ENCODE measurements around the gene BTBD16. TPM values are rescaled to one million over a fixed set of nuclear protein-coding genes. Genes with fewer than 3 reads are reported as not detected.

The BTBD16 gene
- total RNA-seq, 1 donor from 2014 or later = not detected

DNA sequence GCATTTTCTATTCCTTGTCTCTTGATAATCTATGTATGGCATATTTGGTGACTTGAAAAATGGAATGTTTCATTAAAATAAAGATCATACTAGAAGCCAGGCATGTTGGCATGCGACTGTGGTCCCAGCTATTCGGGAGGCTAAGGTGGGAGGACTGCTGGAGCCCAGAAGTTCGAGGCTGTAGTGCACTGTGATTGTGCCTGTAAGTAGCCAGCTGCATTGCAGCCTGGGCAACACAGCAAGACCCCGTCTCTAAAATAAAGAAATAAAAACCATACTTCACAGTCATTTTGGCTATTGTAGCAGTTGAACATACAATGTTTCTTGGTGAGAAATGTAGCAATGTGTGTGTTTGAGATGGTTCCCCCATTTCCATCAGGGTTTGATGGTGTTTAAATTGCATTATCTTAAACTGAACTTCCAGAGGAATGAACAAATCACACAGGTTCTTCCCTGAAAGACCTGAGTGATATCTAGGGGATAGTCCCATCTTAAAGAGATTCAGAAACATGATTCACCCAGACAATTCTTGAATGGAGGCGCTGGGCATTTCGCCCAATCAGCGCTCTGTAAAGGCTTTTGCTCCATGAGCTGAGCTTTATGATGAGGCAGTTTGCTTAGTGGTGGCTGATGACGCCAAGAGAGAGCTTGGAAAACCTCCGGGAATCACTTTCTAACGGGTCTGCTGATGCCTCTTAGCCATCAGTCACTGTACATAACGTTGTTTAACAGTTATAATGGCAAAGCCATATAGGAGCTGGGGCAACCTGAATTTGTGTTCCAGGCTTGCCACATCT is 19.4 kb upstream of the BTBD16 start:
- DNase-seq (ENCODE audit: extremely low spot score in 2 of 2) = no peak
- H3K9me3 ChIP-seq = no peaks in the 10 kb centered on the region
- no peaks in the 10 kb centered on the region for H3K4me1 ChIP-seq
- TF ChIP-seq POLR2AphosphoS5 (IDR thresholded peaks at IDR 0.05; ENCODE audit: insufficient read depth in 1 of 2, low read depth in 1 of 2) = no peak
- no peak overlapping the region for H3K4me3 ChIP-seq
- intact Hi-C loops (cut with DNase I) = no loop called here
- H3K36me3 ChIP-seq = peaks cover 0 to 34% of the 10 kb centered on the region in 2 donors
- no peaks in the 10 kb centered on the region for H3K27me3 ChIP-seq
- H3K27ac ChIP-seq = no peak overlapping the region

DNA sequence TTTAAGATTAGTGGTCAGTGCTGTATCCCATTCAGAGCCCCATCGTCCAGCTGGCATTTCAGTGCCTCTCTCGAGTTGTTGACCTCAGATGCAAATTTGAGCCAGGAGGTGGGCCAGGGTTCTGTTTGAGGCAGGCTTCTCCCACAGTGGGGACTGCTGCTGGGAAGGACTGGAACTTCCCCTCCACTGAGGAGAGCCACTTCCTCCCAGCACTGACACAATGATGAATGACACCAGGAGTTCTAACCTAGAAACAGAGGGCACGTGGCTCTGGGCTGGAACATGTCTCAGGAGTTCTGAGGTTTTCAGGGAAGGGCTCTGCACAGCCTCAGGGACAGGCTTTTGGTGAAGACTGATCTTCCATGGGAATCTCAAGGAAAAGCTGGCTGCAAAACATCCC is 18.3 kb upstream of the BTBD16 start:
- H3K27me3 ChIP-seq = no peaks in the 10 kb centered on the region
- intact Hi-C loops (cut with DNase I) = no loop called here
- no peak overlapping the region for H3K27ac ChIP-seq
- TF ChIP-seq POLR2AphosphoS5 (IDR thresholded peaks at IDR 0.05; ENCODE audit: insufficient read depth in 1 of 2, low read depth in 1 of 2) = no peak
- no peak for TF ChIP-seq POLR2A (IDR thresholded peaks at IDR 0.05)
- TF ChIP-seq, protein P1, sequence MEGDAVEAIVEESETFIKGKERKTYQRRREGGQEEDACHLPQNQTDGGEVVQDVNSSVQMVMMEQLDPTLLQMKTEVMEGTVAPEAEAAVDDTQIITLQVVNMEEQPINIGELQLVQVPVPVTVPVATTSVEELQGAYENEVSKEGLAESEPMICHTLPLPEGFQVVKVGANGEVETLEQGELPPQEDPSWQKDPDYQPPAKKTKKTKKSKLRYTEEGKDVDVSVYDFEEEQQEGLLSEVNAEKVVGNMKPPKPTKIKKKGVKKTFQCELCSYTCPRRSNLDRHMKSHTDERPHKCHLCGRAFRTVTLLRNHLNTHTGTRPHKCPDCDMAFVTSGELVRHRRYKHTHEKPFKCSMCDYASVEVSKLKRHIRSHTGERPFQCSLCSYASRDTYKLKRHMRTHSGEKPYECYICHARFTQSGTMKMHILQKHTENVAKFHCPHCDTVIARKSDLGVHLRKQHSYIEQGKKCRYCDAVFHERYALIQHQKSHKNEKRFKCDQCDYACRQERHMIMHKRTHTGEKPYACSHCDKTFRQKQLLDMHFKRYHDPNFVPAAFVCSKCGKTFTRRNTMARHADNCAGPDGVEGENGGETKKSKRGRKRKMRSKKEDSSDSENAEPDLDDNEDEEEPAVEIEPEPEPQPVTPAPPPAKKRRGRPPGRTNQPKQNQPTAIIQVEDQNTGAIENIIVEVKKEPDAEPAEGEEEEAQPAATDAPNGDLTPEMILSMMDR (IDR thresholded peaks at IDR 0.05) = no peak
- no peaks in the 10 kb centered on the region for H3K9me3 ChIP-seq
- no peak overlapping the region for H3K4me3 ChIP-seq
- DNase-seq (ENCODE audit: extremely low spot score in 2 of 2) = no peak
- no peaks in the 10 kb centered on the region for H3K4me1 ChIP-seq
- H3K36me3 ChIP-seq = peaks cover 0 to 33% of the 10 kb centered on the region in 2 donors

DNA sequence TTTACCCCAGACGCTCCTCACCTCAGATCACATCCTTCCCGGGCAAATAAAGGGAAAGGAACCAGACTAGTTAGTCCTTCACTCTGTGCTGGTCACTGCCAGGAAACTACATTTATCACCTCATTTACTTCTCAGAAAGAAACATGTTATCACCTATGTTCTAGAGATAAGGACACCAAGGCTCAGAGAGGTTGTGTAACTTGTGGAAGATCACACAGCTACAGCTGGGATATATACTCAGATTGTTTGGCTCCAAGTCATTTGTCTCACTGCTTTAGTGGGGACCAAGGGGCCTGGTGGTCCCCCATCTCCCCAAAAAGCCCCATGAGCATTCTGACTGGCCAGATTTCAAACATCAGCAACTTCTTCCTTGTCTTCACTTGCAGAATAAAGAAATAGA is 17.5 kb upstream of the BTBD16 start:
- no peaks in the 10 kb centered on the region for H3K27me3 ChIP-seq
- H3K27ac ChIP-seq = no peak overlapping the region
- TF ChIP-seq POLR2A (IDR thresholded peaks at IDR 0.05) (no peak), POLR2AphosphoS5 (IDR thresholded peaks at IDR 0.05; ENCODE audit: insufficient read depth in 1 of 2, low read depth in 1 of 2) (no peak)
- TF ChIP-seq, protein P1 (IDR thresholded peaks at IDR 0.05) = no peak
- H3K4me1 ChIP-seq = no peaks in the 10 kb centered on the region
- DNase-seq (ENCODE audit: extremely low spot score in 2 of 2) = no peak
- H3K4me3 ChIP-seq = no peak overlapping the region
- intact Hi-C loops (cut with DNase I) = no loop called here
- no peaks in the 10 kb centered on the region for H3K9me3 ChIP-seq
- peaks cover 0 to 32% of the 10 kb centered on the region in 2 donors for H3K36me3 ChIP-seq

DNA sequence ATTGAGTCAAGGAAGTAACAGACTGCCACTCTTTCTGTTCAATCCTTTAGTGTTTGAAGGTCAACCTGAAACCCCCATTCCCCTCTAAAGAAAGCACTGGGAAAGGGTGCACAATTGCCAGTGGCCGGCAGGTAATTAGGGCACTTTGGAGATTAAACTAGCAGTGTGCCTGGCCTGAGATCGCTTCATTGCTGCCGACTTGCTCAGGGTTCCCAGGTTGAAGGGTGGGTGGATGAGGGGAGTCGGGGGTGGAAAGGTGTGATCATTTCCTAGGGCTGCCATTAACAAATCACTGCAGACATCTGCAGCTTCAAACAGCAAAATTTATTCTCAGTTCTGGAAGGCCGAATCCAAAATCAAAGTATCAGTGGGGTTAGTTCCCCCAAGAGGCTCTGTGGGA is 16.3 kb upstream of the BTBD16 start:
- peaks cover 0 to 21% of the 10 kb centered on the region in 2 donors for H3K36me3 ChIP-seq
- DNase-seq (ENCODE audit: extremely low spot score in 2 of 2) = no peak
- intact Hi-C loops (cut with DNase I) = no loop called here
- no peaks in the 10 kb centered on the region for H3K9me3 ChIP-seq
- H3K27ac ChIP-seq = no peak overlapping the region
- H3K27me3 ChIP-seq = no peaks in the 10 kb centered on the region
- no peak for TF ChIP-seq POLR2A (IDR thresholded peaks at IDR 0.05)
- TF ChIP-seq POLR2AphosphoS5 (IDR thresholded peaks at IDR 0.05; ENCODE audit: insufficient read depth in 1 of 2, low read depth in 1 of 2) = no peak
- TF ChIP-seq, protein P1 (IDR thresholded peaks at IDR 0.05) = no peak
- H3K4me1 ChIP-seq = no peaks in the 10 kb centered on the region
- no peak overlapping the region for H3K4me3 ChIP-seq

DNA sequence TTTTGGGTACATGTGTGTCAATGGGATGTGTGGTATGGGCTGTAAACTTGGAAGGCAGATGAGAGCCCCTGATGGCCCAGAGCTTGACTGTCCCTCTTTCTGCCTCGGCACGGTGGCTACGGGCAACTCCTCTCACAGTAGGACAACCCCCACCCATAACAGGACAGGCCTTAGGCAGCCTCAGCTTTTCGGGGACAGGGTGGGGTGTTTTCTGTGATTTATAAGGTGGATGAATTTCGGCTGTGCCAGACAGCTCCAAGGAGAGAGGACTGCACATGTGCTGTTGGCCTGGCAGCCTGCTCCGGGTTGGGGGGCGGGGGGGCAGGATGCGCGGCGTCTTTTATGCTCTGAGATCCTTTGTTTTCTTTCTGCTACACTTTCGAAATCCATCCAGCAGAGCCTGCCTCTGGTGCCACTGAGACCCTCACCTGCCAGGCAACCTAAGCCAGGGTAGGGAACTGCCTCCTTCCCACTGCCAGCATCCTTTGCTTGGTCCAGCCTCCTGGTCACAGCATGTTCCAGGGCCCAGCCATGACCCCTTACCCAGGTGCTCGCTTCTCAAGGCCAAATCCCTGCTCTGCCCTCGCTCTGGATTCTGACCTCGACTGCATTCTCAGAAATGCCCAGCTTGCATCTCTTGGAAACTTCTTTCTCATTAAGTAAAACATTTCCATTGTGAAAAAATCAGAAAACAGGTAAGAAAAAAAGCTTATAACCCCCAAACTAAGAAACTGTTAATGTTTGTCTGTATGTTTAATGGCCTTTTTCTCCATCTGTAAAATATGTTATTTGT is 15.4 kb upstream of the BTBD16 start:
- Histone ChIP-seq H3K4me3 (no peak overlapping the region), H3K27ac (no peak overlapping the region), H3K27me3 (no peaks in the 10 kb centered on the region), H3K4me1 (no peaks in the 10 kb centered on the region), H3K9me3 (no peaks in the 10 kb centered on the region), H3K36me3 (peaks cover 0 to 21% of the 10 kb centered on the region in 2 donors)
- no peak for DNase-seq (ENCODE audit: extremely low spot score in 2 of 2)
- no peak for TF ChIP-seq POLR2AphosphoS5 (IDR thresholded peaks at IDR 0.05; ENCODE audit: insufficient read depth in 1 of 2, low read depth in 1 of 2)
- TF ChIP-seq POLR2A (IDR thresholded peaks at IDR 0.05) = no peak
- TF ChIP-seq, protein P1 (IDR thresholded peaks at IDR 0.05) = no peak
- intact Hi-C loops (cut with DNase I) = no loop called here
